SU-DHL-6 (cell line): ENCODE data around the gene PTPRG.

Source experiments
- H2AFZ ChIP-seq: fragments of 200-600 bp; sonication (generic); 2 replicates; pipeline ENCODE4 v1.6.1; 2014; ENCODE audit warnings: low read depth, mild to moderate bottlenecking, moderate library complexity, mixed read lengths, antibody characterized with exemption, low read length; ENCODE audit not compliant: severe bottlenecking
- H3F3A ChIP-seq: fragments of 200-600 bp; shearing (Covaris generic); 2 replicates; pipeline ENCODE4 v1.6.0; 2016; ENCODE audit warnings: antibody characterized with exemption, mild to moderate bottlenecking; ENCODE audit not compliant: insufficient read depth
- H3K27ac ChIP-seq: fragments of 200-600 bp; sonication (generic); 2 replicates; pipeline ENCODE4 v1.5.1; 2016; ENCODE audit warnings: low read depth, mild to moderate bottlenecking, low read length, moderate library complexity, mixed read lengths
- H3K27me3 ChIP-seq: fragments of 200-600 bp; sonication (generic), shearing (Covaris generic); 2 replicates; pipeline ENCODE4 v1.6.0; 2014; ENCODE audit warnings: mild to moderate bottlenecking, low read length
- H3K36me3 ChIP-seq: fragments of 200-600 bp; sonication (generic); 2 replicates; pipeline ENCODE4 v1.6.1; 2014; ENCODE audit warnings: mild to moderate bottlenecking, low read length, mixed read lengths
- H3K4me2 ChIP-seq: fragments of 300-600, 200-600 bp; shearing (Covaris generic), sonication (generic); 2 replicates; pipeline ENCODE4 v1.6.0; 2014; ENCODE audit warnings: low read length, low read depth, mild to moderate bottlenecking; ENCODE audit not compliant: poor library complexity, severe bottlenecking
- H3K4me3 ChIP-seq: fragments of 200-600 bp; sonication (generic); 2 replicates; pipeline ENCODE4 v1.5.1; 2014; ENCODE audit warnings: antibody characterized with exemption, low read length, mild to moderate bottlenecking, mixed read lengths; ENCODE audit not compliant: insufficient read depth, poor library complexity, severe bottlenecking
- H3K79me2 ChIP-seq: fragments of 200-600 bp; sonication (generic); 2 replicates; pipeline ENCODE4 v1.6.1; 2014; ENCODE audit warnings: mild to moderate bottlenecking, low read length, moderate library complexity; ENCODE audit not compliant: insufficient read depth
- H3K9ac ChIP-seq: fragments of 200-600 bp; sonication (generic); 2 replicates; pipeline ENCODE4 v1.7.0; 2014; ENCODE audit warnings: mild to moderate bottlenecking, low read length
- H3K9me2 ChIP-seq: fragments of 200-600 bp; sonication (generic); replicated peaks from 2 replicates; pipeline ENCODE4 v1.6.1; 2014; ENCODE audit warnings: low read length; ENCODE audit not compliant: insufficient read depth
- H3K9me3 ChIP-seq: fragments of 200-600 bp; sonication (generic); 2 replicates; pipeline ENCODE4 v1.6.1; 2014; ENCODE audit warnings: low read length, mixed read lengths; ENCODE audit not compliant: insufficient read depth
- H4K20me1 ChIP-seq: fragments of 200-600 bp; sonication (generic); 2 replicates; pipeline ENCODE4 v1.6.1; 2014; ENCODE audit warnings: low read depth, mild to moderate bottlenecking, antibody characterized with exemption, low read length, moderate library complexity, mixed read lengths
- EZH2phosphoT487 ChIP-seq: fragments of 200-600 bp; sonication (generic), shearing (Covaris generic); conservative IDR thresholded peaks from 2 replicates; pipeline ENCODE4 v1.6.1; 2018; ENCODE audit warnings: mild to moderate bottlenecking, antibody characterized with exemption, low read length, moderate library complexity, mixed read lengths
- TF ChIP-seq, protein P1 (sequence below): fragments of 200-600 bp; sonication (generic); IDR thresholded peaks from one replicate; pipeline ENCODE4 v1.5.1; 2017; ENCODE audit warnings: antibody characterized with exemption, mild to moderate bottlenecking, low read length, moderate library complexity; ENCODE audit not compliant: insufficient read depth, poor library complexity, severe bottlenecking

The PTPRG gene

DNA sequence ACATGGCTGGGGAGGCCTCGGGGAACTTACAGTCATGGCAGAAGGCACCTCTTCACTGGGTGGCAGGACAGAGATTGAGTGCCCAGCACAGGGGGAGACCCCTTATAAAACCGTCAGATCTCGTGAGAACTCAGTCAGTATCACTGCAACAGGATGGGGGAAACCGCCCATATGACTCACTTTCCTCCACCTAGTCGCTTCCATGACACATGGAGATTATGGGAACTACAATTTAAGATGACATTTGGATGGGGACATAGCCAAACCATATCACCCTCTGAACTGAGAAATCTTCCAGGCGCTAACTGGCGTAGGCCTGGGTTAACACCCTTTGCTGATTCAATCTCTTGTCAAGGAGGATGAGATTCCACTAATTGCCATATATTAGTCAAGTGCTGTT lies 419.7 kb downstream of the PTPRG start:
- no peaks in the 10 kb centered on the region for H3F3A ChIP-seq
- no peak overlapping the region for H3K4me2 ChIP-seq
- H3K9ac ChIP-seq: no peak overlapping the region
- no peaks in the 10 kb centered on the region for H4K20me1 ChIP-seq
- H2AFZ ChIP-seq: no peak overlapping the region
- H3K27me3 ChIP-seq: no peaks in the 10 kb centered on the region
- TF ChIP-seq EZH2phosphoT487: no peak
- TF ChIP-seq, protein P1, sequence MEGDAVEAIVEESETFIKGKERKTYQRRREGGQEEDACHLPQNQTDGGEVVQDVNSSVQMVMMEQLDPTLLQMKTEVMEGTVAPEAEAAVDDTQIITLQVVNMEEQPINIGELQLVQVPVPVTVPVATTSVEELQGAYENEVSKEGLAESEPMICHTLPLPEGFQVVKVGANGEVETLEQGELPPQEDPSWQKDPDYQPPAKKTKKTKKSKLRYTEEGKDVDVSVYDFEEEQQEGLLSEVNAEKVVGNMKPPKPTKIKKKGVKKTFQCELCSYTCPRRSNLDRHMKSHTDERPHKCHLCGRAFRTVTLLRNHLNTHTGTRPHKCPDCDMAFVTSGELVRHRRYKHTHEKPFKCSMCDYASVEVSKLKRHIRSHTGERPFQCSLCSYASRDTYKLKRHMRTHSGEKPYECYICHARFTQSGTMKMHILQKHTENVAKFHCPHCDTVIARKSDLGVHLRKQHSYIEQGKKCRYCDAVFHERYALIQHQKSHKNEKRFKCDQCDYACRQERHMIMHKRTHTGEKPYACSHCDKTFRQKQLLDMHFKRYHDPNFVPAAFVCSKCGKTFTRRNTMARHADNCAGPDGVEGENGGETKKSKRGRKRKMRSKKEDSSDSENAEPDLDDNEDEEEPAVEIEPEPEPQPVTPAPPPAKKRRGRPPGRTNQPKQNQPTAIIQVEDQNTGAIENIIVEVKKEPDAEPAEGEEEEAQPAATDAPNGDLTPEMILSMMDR: no peak
- H3K36me3 ChIP-seq: no peaks in the 10 kb centered on the region
- no peaks in the 10 kb centered on the region for H3K79me2 ChIP-seq
- H3K9me3 ChIP-seq: no peaks in the 10 kb centered on the region
- no peak overlapping the region for H3K27ac ChIP-seq
- no peak overlapping the region for H3K4me3 ChIP-seq
- no peaks in the 10 kb centered on the region for H3K9me2 ChIP-seq

DNA sequence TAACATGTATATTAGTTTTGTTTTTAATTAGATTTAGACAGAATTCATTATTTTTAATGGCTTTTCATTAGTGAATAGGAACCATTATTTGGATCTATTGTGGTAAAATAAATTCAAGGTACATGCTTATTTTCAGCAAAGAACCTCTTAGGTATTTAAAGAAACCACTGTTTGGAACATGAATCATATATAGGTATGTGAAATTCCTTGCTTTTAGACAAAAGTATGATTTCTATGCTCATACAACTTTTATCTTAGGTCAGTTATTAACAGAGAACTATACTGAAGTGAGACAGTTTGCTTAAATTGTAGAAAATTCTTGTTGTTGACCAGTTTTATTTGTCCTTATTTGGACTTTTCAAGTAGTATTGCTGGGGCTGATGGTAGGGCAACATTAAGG lies 422.1 kb downstream of the PTPRG start:
- no peak for TF ChIP-seq EZH2phosphoT487
- TF ChIP-seq, protein P1: no peak
- Histone ChIP-seq H3K9me2 (no peaks in the 10 kb centered on the region), H3K9ac (no peak overlapping the region), H4K20me1 (no peaks in the 10 kb centered on the region), H2AFZ (no peak overlapping the region), H3K36me3 (no peaks in the 10 kb centered on the region), H3K27me3 (no peaks in the 10 kb centered on the region), H3K27ac (no peak overlapping the region), H3K4me3 (no peak overlapping the region), H3K79me2 (no peaks in the 10 kb centered on the region), H3K9me3 (no peaks in the 10 kb centered on the region), H3K4me2 (no peak overlapping the region), H3F3A (no peaks in the 10 kb centered on the region)

DNA sequence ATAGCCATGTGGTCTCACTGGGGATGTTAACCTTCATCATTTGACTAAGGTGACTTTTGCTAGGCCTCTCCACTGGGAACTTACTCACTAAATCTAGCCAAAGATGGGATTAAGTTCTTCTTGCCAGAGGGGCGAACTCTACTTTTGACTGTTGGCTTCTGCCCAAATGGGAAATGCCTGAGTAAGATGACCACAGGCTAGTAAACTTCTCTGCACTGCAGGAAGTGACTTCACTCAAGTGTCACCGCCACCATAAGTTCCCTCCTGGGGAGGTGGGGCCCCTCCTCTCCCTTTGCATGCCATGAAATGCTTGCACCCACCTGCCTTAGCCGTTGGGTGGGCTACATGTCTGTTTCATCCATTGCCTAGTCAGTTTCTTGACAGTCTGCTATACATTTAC lies 423.6 kb downstream of the PTPRG start:
- Histone ChIP-seq H3K9me2 (no peaks in the 10 kb centered on the region), H3F3A (no peaks in the 10 kb centered on the region), H3K4me2 (no peak overlapping the region), H3K27ac (no peak overlapping the region), H3K27me3 (no peaks in the 10 kb centered on the region), H4K20me1 (no peaks in the 10 kb centered on the region), H3K9ac (no peak overlapping the region), H3K36me3 (no peaks in the 10 kb centered on the region), H3K79me2 (no peaks in the 10 kb centered on the region), H2AFZ (no peak overlapping the region), H3K4me3 (no peak overlapping the region), H3K9me3 (no peaks in the 10 kb centered on the region)
- TF ChIP-seq, protein P1: no peak
- no peak for TF ChIP-seq EZH2phosphoT487

DNA sequence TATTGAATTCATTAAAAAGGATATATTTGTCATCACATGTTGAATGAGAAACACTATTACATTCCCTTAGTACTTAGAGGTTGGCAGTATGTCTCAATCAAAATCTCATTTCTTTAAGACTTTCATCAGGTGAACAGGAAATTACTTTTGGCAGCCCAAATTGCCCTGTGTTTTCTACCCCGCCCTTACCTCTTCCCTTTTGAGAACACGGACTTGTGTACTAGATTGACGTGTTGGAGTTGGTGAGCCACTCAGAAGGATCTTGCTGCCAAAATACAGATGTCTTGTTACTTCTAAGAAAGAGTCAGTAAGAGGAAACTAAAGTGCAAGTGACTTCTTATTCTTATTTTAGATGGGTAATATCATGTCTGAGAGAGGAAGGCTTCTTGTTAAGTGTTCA lies 425.1 kb downstream of the PTPRG start:
- Histone ChIP-seq H3K4me3 (no peak overlapping the region), H3K4me2 (no peak overlapping the region), H2AFZ (no peak overlapping the region), H3K79me2 (no peaks in the 10 kb centered on the region), H3K9ac (no peak overlapping the region), H3K36me3 (no peaks in the 10 kb centered on the region), H3F3A (no peaks in the 10 kb centered on the region), H3K9me2 (no peaks in the 10 kb centered on the region), H3K27ac (no peak overlapping the region), H3K9me3 (no peaks in the 10 kb centered on the region), H4K20me1 (no peaks in the 10 kb centered on the region), H3K27me3 (no peaks in the 10 kb centered on the region)
- TF ChIP-seq, protein P1: no peak
- TF ChIP-seq EZH2phosphoT487: no peak
